A549 (cell line): Measurements from ENCODE around the gene ITM2B. TPM values are rescaled to one million over a fixed set of nuclear protein-coding genes. Genes with fewer than 3 reads are reported as not detected.

ENCODE experiments used
- ATAC-seq, 2 experiments: fragments of 200-7000 bp in 1 of 2; fragments of >200 bp in 1 of 2; cut with Nextera tagmentation in 1 of 2; cut with Tn5 transposase in 1 of 2; 3 replicates each; pipeline versions ENCODE4 v1.8.0 to v1.9.1; 2018 to 2020; ENCODE audit warnings: mild to moderate bottlenecking in 1 of 2, moderate library complexity in 1 of 2
- CTCF ChIA-PET: fragments of 300-600 bp; sonication (Branson Sonifier 250); formaldehyde crosslinking; extraction: SDS; loops from one replicate; lab custom pipeline; 2021; ENCODE audit warnings: antibody characterized with exemption, inconsistent platforms; lab: Yijun Ruan, JAX
- POLR2A ChIA-PET: fragments of 350-600 bp; formaldehyde crosslinking; extraction: SDS; loops from one replicate; lab custom pipeline; 2021; ENCODE audit warnings: antibody characterized with exemption, inconsistent platforms; lab: Yijun Ruan, JAX
- DNase-seq, 2 experiments: peaks; one replicate each; pipeline versions ENCODE4 v3.0.0 to v3.0.0-alpha.2; 2011 to 2016; ENCODE audit warnings: low read depth in 1 of 2, low spot score in 1 of 2
- FAIRE-seq: peaks from 2 replicates; lab custom pipeline; 2011; peaks lifted over from hg19 to GRCh38; lab: Jason Lieb, UNC
- H3K27ac ChIP-seq, 2 experiments: fragments of >200 bp; sonication (Bioruptor Twin); formaldehyde crosslinking; 3 replicates each; pipeline ENCODE4 v1.5.1; 2016 to 2017
- H3K4me1 ChIP-seq: fragments of >200 bp; sonication (Bioruptor Twin); formaldehyde crosslinking; 3 replicates; pipeline ENCODE4 v1.6.1; 2016
- H3K4me2 ChIP-seq: fragments of >200 bp; sonication (Bioruptor Twin); formaldehyde crosslinking; 3 replicates; pipeline ENCODE4 v1.6.1; 2016
- H3K4me3 ChIP-seq: fragments of >200 bp; sonication (Bioruptor Twin); formaldehyde crosslinking; 3 replicates; pipeline ENCODE4 v1.5.1; 2016
- H3K9me3 ChIP-seq: fragments of >200 bp; sonication (Bioruptor Twin); formaldehyde crosslinking; 3 replicates; pipeline ENCODE4 v1.6.1; 2016
- CBX2 ChIP-seq: fragments of 200-600 bp; sonication (generic); IDR thresholded peaks from 2 replicates; pipeline ENCODE4 v1.6.1; 2016; ENCODE audit warnings: low read depth, mild to moderate bottlenecking, borderline replicate concordance
- CHD4 ChIP-seq: fragments of 200-600 bp; sonication (generic); IDR thresholded peaks from 2 replicates; pipeline ENCODE4 v1.6.1; 2016; ENCODE audit warnings: antibody characterized with exemption, mild to moderate bottlenecking, borderline replicate concordance
- EHF ChIP-seq: fragments of 250-450 bp; sonication (Bioruptor Pico); IDR thresholded peaks from 2 replicates; pipeline ENCODE4 v1.5.0; 2020; ENCODE audit warnings: mild to moderate bottlenecking
- EP300 ChIP-seq, 2 experiments: fragments of >200 bp; sonication (Bioruptor Twin); formaldehyde crosslinking; IDR thresholded peaks; 2 replicates in 1 of 2; 3 replicates in 1 of 2; pipeline ENCODE4 v1.6.1; 2016 to 2017
- ESRRA ChIP-seq: fragments of 150-350 bp; IDR thresholded peaks from 2 replicates; pipeline ENCODE4 v1.6.1; 2014; ENCODE audit warnings: mild to moderate bottlenecking, low read length, borderline replicate concordance
- FOXS1 ChIP-seq: fragments of 250-450 bp; sonication (Bioruptor Pico); IDR thresholded peaks from 2 replicates; pipeline ENCODE4 v1.5.0; 2020; ENCODE audit warnings: mild to moderate bottlenecking, moderate library complexity
- GATA3 ChIP-seq: IDR thresholded peaks from 2 replicates; pipeline ENCODE4 v1.6.1; 2012; ENCODE audit warnings: borderline replicate concordance
- HDAC2 ChIP-seq: fragments of 200-600 bp; sonication (generic); IDR thresholded peaks from 2 replicates; pipeline ENCODE4 v1.6.1; 2016
- HEYL ChIP-seq: fragments of 250-450 bp; sonication (Bioruptor Pico); IDR thresholded peaks from 2 replicates; pipeline ENCODE4 v1.8.0; 2021; ENCODE audit warnings: mild to moderate bottlenecking, moderate library complexity
- HOXA7 ChIP-seq: fragments of 250-450 bp; sonication (Bioruptor Pico); IDR thresholded peaks from 2 replicates; pipeline ENCODE4 v1.5.0; 2020; ENCODE audit warnings: mild to moderate bottlenecking, moderate library complexity
- JUN ChIP-seq, 2 experiments: fragments of >200 bp; sonication (Bioruptor Twin); formaldehyde crosslinking; IDR thresholded peaks; 2 replicates in 1 of 2; 3 replicates in 1 of 2; pipeline ENCODE4 v1.6.1; 2016 to 2017
- KDM1A ChIP-seq: fragments of 200-600 bp; sonication (generic); IDR thresholded peaks from 2 replicates; pipeline ENCODE4 v1.6.1; 2016; ENCODE audit warnings: low read depth, mild to moderate bottlenecking
- KDM5A ChIP-seq: fragments of 200-600 bp; sonication (generic); IDR thresholded peaks from 2 replicates; pipeline ENCODE4 v1.6.1; 2016; ENCODE audit warnings: antibody characterized with exemption, mild to moderate bottlenecking
- MAFK ChIP-seq: fragments of 450-650 bp; IDR thresholded peaks from 2 replicates; pipeline ENCODE4 v1.6.1; 2014; ENCODE audit not compliant: partially characterized antibody
- MAZ ChIP-seq: fragments of 150-350 bp; IDR thresholded peaks from 2 replicates; pipeline ENCODE4 v1.6.1; 2014; ENCODE audit warnings: antibody characterized with exemption, low read depth, low read length, borderline replicate concordance
- MYC ChIP-seq: IDR thresholded peaks from 2 replicates; pipeline ENCODE4 v1.6.1; 2012; ENCODE audit warnings: mild to moderate bottlenecking, inconsistent platforms, low read length, improper control_type of control experiment, borderline replicate concordance
- NFE2L2 ChIP-seq: fragments of 150-350 bp; conservative IDR thresholded peaks from 2 replicates; pipeline ENCODE4 v1.6.1; 2014; ENCODE audit warnings: low read length
- NPAS2 ChIP-seq: fragments of 250-450 bp; sonication (Bioruptor Pico); IDR thresholded peaks from 2 replicates; pipeline ENCODE4 v1.8.0; 2022; ENCODE audit warnings: mild to moderate bottlenecking, moderate library complexity, borderline replicate concordance
- POLR2A ChIP-seq: IDR thresholded peaks from 2 replicates; pipeline ENCODE4 v1.6.1; 2012; ENCODE audit warnings: mild to moderate bottlenecking, low read length
- RAD21 ChIP-seq, 2 experiments: fragments of >200 bp in 1 of 2; sonication (Bioruptor Twin) in 1 of 2; formaldehyde crosslinking in 1 of 2; IDR thresholded peaks in 1 of 2; conservative IDR thresholded peaks in 1 of 2; 2 replicates in 1 of 2; 3 replicates in 1 of 2; pipeline ENCODE4 v1.6.1; 2012 to 2018; ENCODE audit warnings: inconsistent platforms in 1 of 2
- RFX5 ChIP-seq: fragments of 450-650 bp; IDR thresholded peaks from 2 replicates; pipeline ENCODE4 v1.7.1; 2014; ENCODE audit warnings: antibody characterized with exemption, mild to moderate bottlenecking, moderate library complexity
- RNF2 ChIP-seq: fragments of 200-600 bp; sonication (generic); IDR thresholded peaks from 2 replicates; pipeline ENCODE4 v1.6.1; 2016; ENCODE audit warnings: low read depth, mild to moderate bottlenecking, antibody characterized with exemption, moderate library complexity, borderline replicate concordance
- SMC3 ChIP-seq: fragments of >200 bp; sonication (Bioruptor Twin); formaldehyde crosslinking; IDR thresholded peaks from 3 replicates; pipeline ENCODE4 v1.6.1; 2018; ENCODE audit warnings: inconsistent platforms
- SREBF2 ChIP-seq: fragments of 450-650 bp; IDR thresholded peaks from 2 replicates; pipeline ENCODE4 v1.6.1; 2014; ENCODE audit warnings: mild to moderate bottlenecking, moderate library complexity
- TFCP2L1 ChIP-seq: fragments of 250-450 bp; sonication (Bioruptor Pico); IDR thresholded peaks from 2 replicates; pipeline ENCODE4 v1.5.0; 2021; ENCODE audit warnings: mild to moderate bottlenecking
- TP53 ChIP-seq: fragments of 250-450 bp; sonication (Bioruptor Pico); IDR thresholded peaks from 2 replicates; pipeline ENCODE4 v1.5.0; 2021; ENCODE audit warnings: mild to moderate bottlenecking, moderate library complexity
- ZFP36 ChIP-seq: fragments of 450-650 bp; IDR thresholded peaks from 2 replicates; pipeline ENCODE4 v1.6.1; 2014; ENCODE audit warnings: borderline replicate concordance; ENCODE audit not compliant: partially characterized antibody
- WGBS: methylation state at CpG from one replicate; pipeline ENCODE4 v1.1.6; 2017; ENCODE audit errors: missing lambda C conversion rate; 5-methylcytosine and 5-hydroxymethylcytosine counted together
- polyA plus RNA-seq, 4 experiments: library from polyadenylated mRNA; depleted of rRNA in 3 of 4; stranded (reverse); fragments of >200 nt; fragmentation: RNase III in 1 of 4; extraction: RNeasy Plus Mini Kit Qiagen cat#74134 plus additional on column Dnase treatment in 1 of 4; gene quantifications; 2 replicates in 3 of 4; 3 replicates in 1 of 4; pipeline ENCODE4 v1.2.3, GENCODE V29; 2011 to 2017
- TF ChIP-seq, protein P1 (sequence below): fragments of 150-350 bp; IDR thresholded peaks from 2 replicates; pipeline ENCODE4 v1.6.1; 2014; ENCODE audit warnings: low read depth, mild to moderate bottlenecking, low read length
- TF ChIP-seq, protein P2 (sequence below): fragments of 250-450 bp; sonication (Bioruptor Pico); IDR thresholded peaks from 2 replicates; pipeline ENCODE4 v1.5.0; 2020; ENCODE audit warnings: low read depth, mild to moderate bottlenecking, moderate library complexity

Gene ITM2B
- polyA plus RNA-seq, 2 of the 4 experiments (the other 2 are of a cell fraction), result 116 to 226 TPM

DNA sequence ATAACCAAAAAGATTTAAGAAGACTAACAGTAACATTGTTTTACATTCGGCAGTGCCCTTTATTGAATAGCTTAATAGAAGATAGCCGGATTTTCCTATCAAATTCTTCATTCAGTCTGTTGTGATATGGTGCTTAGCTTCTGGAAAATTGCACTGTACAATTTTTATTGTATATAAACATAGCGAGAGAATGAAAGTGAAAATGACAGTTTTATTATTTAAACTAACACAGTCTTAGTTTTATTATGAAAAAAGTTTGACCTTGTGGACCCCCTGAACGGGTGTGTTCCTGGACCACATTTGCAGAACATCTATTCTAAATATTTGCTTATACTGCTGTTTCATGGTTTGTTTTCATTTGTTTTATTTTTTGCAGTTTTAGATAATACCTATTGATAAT, 8.6 kb downstream of the ITM2B start (continued):
- TF ChIP-seq ZFP36, result no peak
- no peak for TF ChIP-seq MYC

DNA sequence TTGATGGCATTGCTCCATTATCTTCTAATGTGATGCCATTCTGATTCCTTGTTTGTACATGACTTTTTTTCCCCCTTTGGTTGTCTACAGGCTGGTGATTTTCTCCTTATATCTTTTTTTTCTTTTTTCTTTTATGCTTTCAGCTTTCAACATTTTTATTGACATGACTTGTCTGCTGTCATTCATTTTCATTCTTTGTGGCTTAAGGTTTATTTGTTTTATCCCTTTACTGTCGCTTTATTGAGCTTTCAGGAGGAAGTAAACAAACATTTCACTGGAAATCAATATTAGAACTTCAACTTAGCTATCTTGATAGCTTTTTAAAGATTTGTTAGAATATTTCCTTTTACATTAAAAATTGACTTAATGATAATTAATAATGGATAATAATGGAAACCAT, 9.7 kb downstream of the ITM2B start:
- no peak for FAIRE-seq
- WGBS, result 64% methylated on average over 1 of the region's 1 CpG
- Histone ChIP-seq H3K27ac (no peak overlapping the region), H3K4me3 (no peak overlapping the region), H3K4me1 (peaks cover 8% of the 10 kb centered on the region; the same call in 1 of the 3 replicates), H3K9me3 (no peaks in the 10 kb centered on the region), H3K4me2 (no peak overlapping the region)
- DNase-seq, result no peak
- CTCF ChIA-PET, result no interaction called here
- no peak for ATAC-seq
- POLR2A ChIA-PET, result no interaction called here
- TF ChIP-seq HOXA7 (CRISPR knock-in tag), result no peak
- no peak for TF ChIP-seq MAZ
- no peak for TF ChIP-seq TFCP2L1
- no peak for TF ChIP-seq ESRRA
- TF ChIP-seq SREBF2, result no peak
- TF ChIP-seq MAFK, result no peak
- TF ChIP-seq JUN (IDR thresholded peaks at IDR 0.05), result no peak
- TF ChIP-seq NFE2L2, result no peak
- TF ChIP-seq EHF, result no peak
- no peak for TF ChIP-seq ZFP36
- no peak for TF ChIP-seq KDM5A
- no peak for TF ChIP-seq RNF2

DNA sequence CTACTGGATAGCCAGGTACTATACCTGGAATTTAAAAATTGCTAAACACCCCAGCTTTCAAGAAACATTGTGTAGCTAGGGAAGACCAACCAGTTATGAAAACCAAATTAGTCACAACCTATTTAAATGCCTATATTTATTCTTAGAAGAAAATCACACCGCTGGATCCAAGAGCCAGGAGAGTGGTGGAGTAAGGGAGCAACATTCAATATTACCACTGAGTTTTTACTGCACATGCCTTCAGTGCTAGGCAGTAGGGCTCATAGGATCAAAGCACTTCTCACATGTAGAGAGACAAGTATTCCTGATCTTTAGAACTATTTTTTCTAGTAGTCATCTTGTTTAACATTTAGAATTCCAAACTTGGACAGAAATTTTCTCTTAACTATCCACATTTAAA, 11.2 kb downstream of the ITM2B start:
- Histone ChIP-seq H3K4me1 (peaks cover 8% of the 10 kb centered on the region; the same call in 1 of the 3 replicates), H3K4me3 (no peak overlapping the region), H3K4me2 (no peak overlapping the region), H3K27ac (no peak overlapping the region), H3K9me3 (no peaks in the 10 kb centered on the region)
- CTCF ChIA-PET, result no interaction called here
- POLR2A ChIA-PET, result no interaction called here
- FAIRE-seq (no peak), DNase-seq (no peak), ATAC-seq (no peak)
- no peak for TF ChIP-seq CBX2
- TF ChIP-seq HEYL (CRISPR knock-in tag), result no peak
- no peak for TF ChIP-seq MAZ
- no peak for TF ChIP-seq CHD4
- TF ChIP-seq KDM1A, result no peak
- TF ChIP-seq HDAC2, result no peak
- TF ChIP-seq RFX5, result no peak
- TF ChIP-seq POLR2A, result no peak
- no peak for TF ChIP-seq TP53 (CRISPR knock-in tag)
- TF ChIP-seq GATA3, result no peak
- no peak for TF ChIP-seq FOXS1 (CRISPR knock-in tag)
- no peak for TF ChIP-seq ZFP36
- TF ChIP-seq RAD21 (conservative IDR thresholded peaks at IDR 0.05 in 1 of 2, IDR thresholded peaks at IDR 0.05 in 1 of 2), result no peak
- TF ChIP-seq SMC3, result no peak
- TF ChIP-seq EP300 (IDR thresholded peaks at IDR 0.05), result no peak
- TF ChIP-seq NPAS2 (CRISPR knock-in tag), result no peak
- TF ChIP-seq, protein P1, sequence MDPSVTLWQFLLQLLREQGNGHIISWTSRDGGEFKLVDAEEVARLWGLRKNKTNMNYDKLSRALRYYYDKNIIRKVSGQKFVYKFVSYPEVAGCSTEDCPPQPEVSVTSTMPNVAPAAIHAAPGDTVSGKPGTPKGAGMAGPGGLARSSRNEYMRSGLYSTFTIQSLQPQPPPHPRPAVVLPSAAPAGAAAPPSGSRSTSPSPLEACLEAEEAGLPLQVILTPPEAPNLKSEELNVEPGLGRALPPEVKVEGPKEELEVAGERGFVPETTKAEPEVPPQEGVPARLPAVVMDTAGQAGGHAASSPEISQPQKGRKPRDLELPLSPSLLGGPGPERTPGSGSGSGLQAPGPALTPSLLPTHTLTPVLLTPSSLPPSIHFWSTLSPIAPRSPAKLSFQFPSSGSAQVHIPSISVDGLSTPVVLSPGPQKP, result no peak
- TF ChIP-seq, protein P2, sequence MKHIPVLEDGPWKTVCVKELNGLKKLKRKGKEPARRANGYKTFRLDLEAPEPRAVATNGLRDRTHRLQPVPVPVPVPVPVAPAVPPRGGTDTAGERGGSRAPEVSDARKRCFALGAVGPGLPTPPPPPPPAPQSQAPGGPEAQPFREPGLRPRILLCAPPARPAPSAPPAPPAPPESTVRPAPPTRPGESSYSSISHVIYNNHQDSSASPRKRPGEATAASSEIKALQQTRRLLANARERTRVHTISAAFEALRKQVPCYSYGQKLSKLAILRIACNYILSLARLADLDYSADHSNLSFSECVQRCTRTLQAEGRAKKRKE (CRISPR knock-in tag), result no peak
- no peak for TF ChIP-seq ESRRA
- no peak for TF ChIP-seq NFE2L2
- WGBS, result 91% methylated on average over 1 of the region's 1 CpG
